IMR-90 (cell line): ENCODE results near the gene JMJD7. TPM values are rescaled to one million over a fixed set of nuclear protein-coding genes. Genes with fewer than 3 reads are reported as not detected.

ENCODE experiments used
- ATAC-seq: fragments of 200-7000 bp; cut with Tn5 transposase; 2 replicates; pipeline ENCODE4 v1.9.1; 2020; ENCODE audit warnings: low read depth, mild to moderate bottlenecking, moderate library complexity
- BruUV-seq: library from RNA; stranded (reverse); fragments of 400-500 nt; replicated peaks from 2 replicates; lab custom pipeline; 2021; lab: Mats Ljungman, UMichigan
- CTCF ChIA-PET: fragments of 300-600 bp; formaldehyde crosslinking; extraction: SDS; loops from one replicate; lab custom pipeline; 2021; ENCODE audit warnings: antibody characterized with exemption; lab: Yijun Ruan, JAX
- POLR2A ChIA-PET: fragments of 300-600 bp; sonication (Branson Sonifier 250); formaldehyde crosslinking; loops from one replicate; lab custom pipeline; 2022; ENCODE audit warnings: antibody characterized with exemption; ENCODE audit not compliant: unreplicated experiment; lab: Charles Lee
- DNase-seq: peaks from one replicate; pipeline ENCODE4 v3.0.0; 2013
- H2AFZ ChIP-seq: replicated peaks from 2 replicates; pipeline ENCODE3; 2013; ENCODE audit warnings: low read length, mild to moderate bottlenecking; ENCODE audit not compliant: poor library complexity
- H2AK5ac ChIP-seq: 2 replicates; pipeline ENCODE4 v1.6.1; 2013; ENCODE audit warnings: low read depth, low read length, inconsistent platforms
- H2AK9ac ChIP-seq: replicated peaks from 2 replicates; pipeline ENCODE3; 2013; ENCODE audit warnings: mild to moderate bottlenecking, low read depth, low read length, moderate library complexity; ENCODE audit not compliant: poor library complexity
- H2BK120ac ChIP-seq: 2 replicates; pipeline ENCODE4 v1.6.1; 2013; ENCODE audit warnings: low read depth, low read length, inconsistent platforms
- H2BK15ac ChIP-seq: 3 replicates; pipeline ENCODE4 v1.6.1; 2013; ENCODE audit warnings: low read depth, low read length, inconsistent platforms
- H2BK20ac ChIP-seq: 2 replicates; pipeline ENCODE4 v1.6.1; 2013; ENCODE audit warnings: low read depth, mild to moderate bottlenecking, inconsistent platforms, low read length, moderate library complexity
- H2BK5ac ChIP-seq: 2 replicates; pipeline ENCODE4 v1.6.1; 2013; ENCODE audit warnings: mild to moderate bottlenecking, low read depth, low read length, inconsistent platforms; ENCODE audit not compliant: poor library complexity, severe bottlenecking
- H3K14ac ChIP-seq: replicated peaks from 2 replicates; pipeline ENCODE4 v1.6.1; 2013; ENCODE audit warnings: low read depth, low read length, inconsistent platforms
- H3K18ac ChIP-seq: 2 replicates; pipeline ENCODE4 v1.6.1; 2013; ENCODE audit warnings: low read depth, low read length, control low read depth
- H3K23ac ChIP-seq: 2 replicates; pipeline ENCODE4 v1.6.1; 2013; ENCODE audit warnings: low read depth, low read length, inconsistent platforms
- H3K27ac ChIP-seq: 2 replicates; pipeline ENCODE4 v1.5.1; 2013; ENCODE audit warnings: mild to moderate bottlenecking, control low read depth, low read length; ENCODE audit not compliant: insufficient read depth
- H3K27me3 ChIP-seq: 2 replicates; pipeline ENCODE4 v1.6.1; 2013; ENCODE audit warnings: low read length; ENCODE audit not compliant: control insufficient read depth, insufficient read depth
- H3K36me3 ChIP-seq: 2 replicates; pipeline ENCODE4 v1.6.1; 2013; ENCODE audit warnings: low read length, mixed read lengths; ENCODE audit not compliant: control insufficient read depth, insufficient read depth
- H3K4ac ChIP-seq: 2 replicates; pipeline ENCODE4 v1.6.1; 2013; ENCODE audit warnings: low read depth, low read length, inconsistent platforms
- H3K4me1 ChIP-seq: 2 replicates; pipeline ENCODE4 v1.6.1; 2013; ENCODE audit warnings: low read length, mixed read lengths; ENCODE audit not compliant: control insufficient read depth, insufficient read depth
- H3K4me2 ChIP-seq: 2 replicates; pipeline ENCODE4 v1.6.1; 2013; ENCODE audit warnings: low read depth, mild to moderate bottlenecking, control low read depth, low read length, moderate library complexity
- H3K4me3 ChIP-seq: 2 replicates; pipeline ENCODE4 v1.5.1; 2013; ENCODE audit warnings: low read depth, mild to moderate bottlenecking, control low read depth, low read length, moderate library complexity; ENCODE audit not compliant: insufficient read depth
- H3K56ac ChIP-seq: 2 replicates; pipeline ENCODE4 v1.6.1; 2013; ENCODE audit warnings: low read length, inconsistent platforms; ENCODE audit not compliant: insufficient read depth; ENCODE audit errors: extremely low read depth
- H3K79me1 ChIP-seq, 2 experiments: 2 replicates each; pipeline ENCODE4 v1.6.1; 2013; ENCODE audit warnings: low read length in 2 of 2, inconsistent platforms in 1 of 2, low read depth in 1 of 2
- H3K9ac ChIP-seq: 2 replicates; pipeline ENCODE4 v1.6.1; 2013; ENCODE audit warnings: low read depth, low read length, control low read depth
- H3K9me1 ChIP-seq: 2 replicates; pipeline ENCODE4 v1.6.1; 2013; ENCODE audit warnings: low read length, inconsistent platforms; ENCODE audit not compliant: insufficient read depth
- H3K9me3 ChIP-seq: 2 replicates; pipeline ENCODE4 v1.6.1; 2013; ENCODE audit warnings: low read length; ENCODE audit not compliant: control insufficient read depth, insufficient read depth
- H4K20me1 ChIP-seq: 2 replicates; pipeline ENCODE4 v1.6.1; 2013; ENCODE audit warnings: low read length, inconsistent platforms; ENCODE audit not compliant: insufficient read depth
- H4K5ac ChIP-seq: 2 replicates; pipeline ENCODE4 v1.6.1; 2013; ENCODE audit warnings: mild to moderate bottlenecking, low read depth, low read length, control low read depth
- H4K8ac ChIP-seq, 2 experiments: 2 replicates each; pipeline ENCODE4 v1.6.1; 2013; ENCODE audit warnings: low read depth in 2 of 2, low read length in 2 of 2, control low read depth in 1 of 2, inconsistent platforms in 1 of 2
- H4K91ac ChIP-seq: 2 replicates; pipeline ENCODE4 v1.6.1; 2013; ENCODE audit warnings: low read depth, low read length, inconsistent platforms; ENCODE audit not compliant: insufficient read depth
- CHD1 ChIP-seq: IDR thresholded peaks from 2 replicates; pipeline ENCODE4 v1.6.1; 2012; ENCODE audit warnings: low read depth, low read length, improper control_type of control experiment
- MAZ ChIP-seq: IDR thresholded peaks from 2 replicates; pipeline ENCODE4 v1.6.1; 2012; ENCODE audit warnings: low read depth, mild to moderate bottlenecking, low read length, improper control_type of control experiment, moderate library complexity, borderline replicate concordance
- SMC3 ChIP-seq: fragments of 150-350 bp; IDR thresholded peaks from 2 replicates; pipeline ENCODE4 v1.6.1; 2016; ENCODE audit warnings: low read depth, mild to moderate bottlenecking, antibody characterized with exemption, low read length, moderate library complexity
- WGBS, 2 experiments: methylation state at CpG; one replicate each; pipeline versions ENCODE4 v1.1.5 to v1.1.7; 2013; ENCODE audit warnings: missing lambda C conversion rate in 2 of 2; ENCODE audit not compliant: insufficient read length in 1 of 2; ENCODE audit errors: extremely low coverage in 2 of 2; 5-methylcytosine and 5-hydroxymethylcytosine counted together
- dilution Hi-C: fragments of 300-500 bp; cut with HindIII; formaldehyde crosslinking; loops from one replicate; pipeline ENCODE4 v1.14.3; 2018; ENCODE audit warnings: low sequenced_read_pairs; ENCODE audit not compliant: unreplicated experiment
- in situ Hi-C: fragments of 300-500 bp; cut with MboI; formaldehyde crosslinking; loops from 3 replicates; pipeline ENCODE4 v1.14.3; 2019; ENCODE audit warnings: low sequenced_read_pairs, inconsistent platforms, mixed read lengths
- intact Hi-C: fragments of 100-400 bp; cut with micrococcal nuclease; formaldehyde crosslinking; loops from 2 replicates; pipeline ENCODE4 v1.10.0; 2022
- polyA plus RNA-seq, 3 experiments: library from polyadenylated mRNA; depleted of rRNA; stranded (reverse); fragments of >200 nt; gene quantifications; 2 replicates each; pipeline ENCODE4 v1.2.3, GENCODE V29; 2012; ENCODE audit warnings: low replicate concordance in 1 of 3
- total RNA-seq: library from RNA; depleted of rRNA; stranded (reverse); fragments of >200 nt; gene quantifications from 2 replicates; pipeline ENCODE4 v1.2.3, GENCODE V29; 2012
- TF ChIP-seq, protein P1 (sequence below): conservative IDR thresholded peaks from 2 replicates; pipeline ENCODE4 v1.5.1; 2012; ENCODE audit warnings: mild to moderate bottlenecking, low read depth, low read length, improper control_type of control experiment

The JMJD7 gene
- total and polyA plus RNA-seq, 2 of the 4 experiments (the other 2 are of a cell fraction): 5.0 to 6.3 TPM

DNA sequence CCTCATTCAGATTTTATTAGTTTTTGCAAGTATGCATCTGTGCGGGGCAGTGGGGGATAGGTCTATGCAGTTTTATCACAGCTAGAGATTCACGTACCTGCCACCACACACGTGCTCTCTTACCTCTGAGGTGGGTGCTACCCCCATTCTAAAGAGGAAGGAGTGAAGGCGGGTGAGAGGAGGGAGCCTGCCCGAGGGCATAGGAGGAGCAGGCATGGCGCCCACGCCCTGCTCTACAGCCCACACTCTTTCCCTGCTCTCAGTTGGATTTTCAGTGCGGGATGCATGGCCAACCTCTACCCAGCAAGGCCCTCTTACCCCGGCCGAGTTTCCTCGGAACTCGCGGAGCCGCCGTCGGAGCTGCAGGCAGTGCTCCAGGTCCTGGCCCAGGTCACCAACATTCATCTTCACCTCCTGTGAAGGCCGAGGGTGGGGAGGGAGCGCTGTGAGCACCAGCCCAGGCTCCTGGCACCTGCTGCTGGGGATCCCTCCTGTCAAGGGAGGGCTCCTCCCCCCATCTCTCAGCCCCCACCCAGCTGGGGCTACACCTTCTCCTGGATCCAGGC lies 37.7 kb downstream of the JMJD7 start:
- no peak overlapping the region for H2AK9ac ChIP-seq
- peak overlapping the region; percentile 8 for H2AFZ ChIP-seq
- ChIA-PET POLR2A (no interaction called here), CTCF (no interaction called here)
- peaks cover 18% of the 10 kb centered on the region for H3K27me3 ChIP-seq
- H3K18ac ChIP-seq: no peak overlapping the region
- H4K20me1 ChIP-seq: no peaks in the 10 kb centered on the region
- intact Hi-C loops: no loop called here
- no peak overlapping the region for H3K4me3 ChIP-seq
- H3K4me1 ChIP-seq: no peaks in the 10 kb centered on the region
- WGBS, 2 experiments: 90% methylated on average over 9 of the region's 18 CpGs; no CpG with 5 or more reads in 1 of the 2 experiments
- no peak overlapping the region for H3K9ac ChIP-seq
- no peak overlapping the region for H2AK5ac ChIP-seq
- no peaks in the 10 kb centered on the region for H3K36me3 ChIP-seq
- TF ChIP-seq, protein P1, sequence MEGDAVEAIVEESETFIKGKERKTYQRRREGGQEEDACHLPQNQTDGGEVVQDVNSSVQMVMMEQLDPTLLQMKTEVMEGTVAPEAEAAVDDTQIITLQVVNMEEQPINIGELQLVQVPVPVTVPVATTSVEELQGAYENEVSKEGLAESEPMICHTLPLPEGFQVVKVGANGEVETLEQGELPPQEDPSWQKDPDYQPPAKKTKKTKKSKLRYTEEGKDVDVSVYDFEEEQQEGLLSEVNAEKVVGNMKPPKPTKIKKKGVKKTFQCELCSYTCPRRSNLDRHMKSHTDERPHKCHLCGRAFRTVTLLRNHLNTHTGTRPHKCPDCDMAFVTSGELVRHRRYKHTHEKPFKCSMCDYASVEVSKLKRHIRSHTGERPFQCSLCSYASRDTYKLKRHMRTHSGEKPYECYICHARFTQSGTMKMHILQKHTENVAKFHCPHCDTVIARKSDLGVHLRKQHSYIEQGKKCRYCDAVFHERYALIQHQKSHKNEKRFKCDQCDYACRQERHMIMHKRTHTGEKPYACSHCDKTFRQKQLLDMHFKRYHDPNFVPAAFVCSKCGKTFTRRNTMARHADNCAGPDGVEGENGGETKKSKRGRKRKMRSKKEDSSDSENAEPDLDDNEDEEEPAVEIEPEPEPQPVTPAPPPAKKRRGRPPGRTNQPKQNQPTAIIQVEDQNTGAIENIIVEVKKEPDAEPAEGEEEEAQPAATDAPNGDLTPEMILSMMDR: no peak
- TF ChIP-seq CHD1 (no peak), MAZ (no peak), SMC3 (no peak)
- dilution Hi-C loops: no loop called here
- no peak overlapping the region for H2BK15ac ChIP-seq
- H3K4ac ChIP-seq: no peak overlapping the region
- no peak overlapping the region for H3K4me2 ChIP-seq
- no peak overlapping the region for H4K5ac ChIP-seq
- H3K23ac ChIP-seq: no peak overlapping the region
- no peaks in the 10 kb centered on the region for H3K9me1 ChIP-seq
- no peak overlapping the region for H4K91ac ChIP-seq
- H3K27ac ChIP-seq: no peak overlapping the region
- no peaks in the 10 kb centered on the region for H3K9me3 ChIP-seq
- no peak overlapping the region for H3K56ac ChIP-seq
- H3K79me1 ChIP-seq: no peaks in the 10 kb centered on the region
- H2BK120ac ChIP-seq: no peak overlapping the region
- ATAC-seq (no peak), DNase-seq (no peak)
- H4K8ac ChIP-seq: no peak overlapping the region
- BruUV-seq: no TSS peak
- H3K14ac ChIP-seq: no peak overlapping the region
- no peak overlapping the region for H2BK20ac ChIP-seq
- in situ Hi-C loops: no loop called here
- H2BK5ac ChIP-seq: no peak overlapping the region
